IPS-11a (cell line): ENCODE results near the gene TMIGD1.

Source experiments
- H3K4me3 ChIP-seq: one replicate; pipeline ENCODE4 v1.5.1; 2013; ENCODE audit warnings: low read depth, low read length, control low read depth

Gene TMIGD1

DNA sequence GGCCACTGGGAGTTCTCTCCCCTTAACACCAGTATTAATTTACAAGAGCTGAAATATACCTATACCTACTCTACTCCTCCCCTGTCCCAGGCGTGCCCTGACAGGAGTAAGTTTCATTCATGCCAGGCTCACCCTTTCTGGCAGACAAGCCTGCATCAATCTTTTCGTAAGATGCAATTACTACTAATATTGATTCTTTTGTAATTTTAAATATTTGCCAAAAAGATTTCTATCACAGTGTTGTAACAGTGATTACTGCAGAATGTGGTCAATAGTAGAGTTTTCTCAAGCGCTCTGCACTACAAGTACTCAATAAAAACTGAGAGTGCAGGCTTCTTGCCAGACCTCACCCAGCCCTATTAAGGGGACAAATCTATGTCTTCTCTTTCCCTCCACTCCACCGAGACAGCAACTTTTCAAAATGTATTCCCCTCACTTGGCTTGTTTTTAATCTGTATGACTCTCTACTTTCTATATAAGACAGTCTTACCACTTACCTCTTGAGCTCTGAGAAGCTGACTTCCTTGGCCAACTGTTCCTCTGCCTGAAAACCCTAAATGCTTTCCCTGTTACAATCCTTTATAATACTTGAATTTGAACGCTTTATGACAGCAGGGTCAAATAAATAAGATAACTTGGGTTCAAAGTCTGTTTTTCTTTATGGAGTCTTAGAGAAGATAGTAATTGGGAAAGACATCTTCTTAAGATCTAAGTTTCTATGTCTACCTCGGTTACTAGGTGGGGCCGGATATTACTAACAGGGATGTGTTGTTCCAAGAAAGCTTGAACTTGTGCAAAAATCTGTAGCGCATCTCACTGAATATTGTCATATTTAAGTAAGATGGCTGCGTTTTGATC is at the start of gene TMIGD1:
TMIGD1 (minus strand) TSS at position 555 of the 858 bp plus-strand sequence. CDS start 1,924 bp downstream, outside the sequence.
- no peak within 1 kb of the TSS for H3K4me3 ChIP-seq

- no peak overlapping the region for H3K4me3 ChIP-seq
These were observed 48.5 kb upstream of the TMIGD1 start for GRCh38 chr17:30382345-30382744.

DNA sequence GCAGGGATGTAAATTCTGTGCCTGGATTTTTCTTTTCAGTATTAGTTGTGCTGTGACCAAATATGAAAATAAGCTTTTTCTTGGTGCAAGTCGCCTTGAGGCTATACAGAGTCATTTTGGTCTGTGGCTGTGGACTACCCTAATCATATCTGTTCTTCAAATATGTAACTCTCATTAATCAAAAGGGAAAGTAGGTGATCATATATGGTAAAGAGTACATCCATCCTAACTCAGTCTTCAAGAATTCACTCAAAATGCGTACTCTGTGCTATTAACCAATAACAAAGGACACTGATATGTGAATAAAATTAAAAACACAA is 47.4 kb upstream of the TMIGD1 start:
- H3K4me3 ChIP-seq = no peak overlapping the region

- no peak overlapping the region for H3K4me3 ChIP-seq
These were observed 46.9 kb upstream of the TMIGD1 start for GRCh38 chr17:30380643-30381339.

GRCh38 chr17:30379903-30380381 is 46.1 kb upstream of the TMIGD1 start:
- peak overlapping the region; percentile 66 for H3K4me3 ChIP-seq

- H3K4me3 ChIP-seq = peak overlapping the region; percentile 66
These were observed 45.5 kb upstream of the TMIGD1 start for GRCh38 chr17:30379303-30379902.

GRCh38 chr17:30378825-30379302 is 45.0 kb upstream of the TMIGD1 start, which contains the start of gene CPD:
Gene CPD (plus strand): TSS chr17:30378927. CDS start chr17:30378981, 54 bp downstream.
- peak within 1 kb of the TSS; percentile 66 for H3K4me3 ChIP-seq

- peak overlapping the region; percentile 66 for H3K4me3 ChIP-seq
These were observed 44.5 kb upstream of the TMIGD1 start for GRCh38 chr17:30378241-30378824.

DNA sequence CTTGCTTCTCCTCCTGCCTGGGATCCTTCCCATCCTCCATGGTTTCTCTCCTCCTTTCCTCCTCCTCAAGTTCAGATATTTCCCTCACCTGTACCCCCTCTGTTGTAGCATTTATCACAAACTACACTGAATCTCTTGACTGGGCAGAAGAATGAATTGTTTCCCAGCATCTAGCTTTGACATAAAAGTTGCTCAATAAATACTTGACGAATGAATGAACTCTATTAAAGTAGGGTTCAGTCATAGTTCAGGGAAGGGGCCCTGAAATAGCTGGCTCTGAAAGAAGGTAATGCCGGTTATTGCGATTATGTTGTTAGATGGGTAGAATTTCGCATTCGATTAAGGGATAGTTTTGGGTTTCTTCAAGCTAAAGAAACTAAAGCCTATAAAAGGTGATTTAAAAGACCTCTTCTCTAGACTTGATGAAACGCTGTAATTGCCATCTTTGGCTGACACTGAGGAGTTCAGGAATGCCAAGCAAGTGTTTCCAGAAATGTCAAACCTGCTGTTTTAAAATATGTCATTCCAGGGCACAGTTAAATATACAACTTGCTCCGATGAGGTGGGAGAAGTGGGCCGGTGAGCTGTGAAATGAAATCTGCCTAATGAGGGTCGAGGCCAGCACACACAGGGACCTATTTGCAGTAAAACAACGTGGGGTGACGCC is 43.9 kb upstream of the TMIGD1 start:
- no peak overlapping the region for H3K4me3 ChIP-seq

DNA sequence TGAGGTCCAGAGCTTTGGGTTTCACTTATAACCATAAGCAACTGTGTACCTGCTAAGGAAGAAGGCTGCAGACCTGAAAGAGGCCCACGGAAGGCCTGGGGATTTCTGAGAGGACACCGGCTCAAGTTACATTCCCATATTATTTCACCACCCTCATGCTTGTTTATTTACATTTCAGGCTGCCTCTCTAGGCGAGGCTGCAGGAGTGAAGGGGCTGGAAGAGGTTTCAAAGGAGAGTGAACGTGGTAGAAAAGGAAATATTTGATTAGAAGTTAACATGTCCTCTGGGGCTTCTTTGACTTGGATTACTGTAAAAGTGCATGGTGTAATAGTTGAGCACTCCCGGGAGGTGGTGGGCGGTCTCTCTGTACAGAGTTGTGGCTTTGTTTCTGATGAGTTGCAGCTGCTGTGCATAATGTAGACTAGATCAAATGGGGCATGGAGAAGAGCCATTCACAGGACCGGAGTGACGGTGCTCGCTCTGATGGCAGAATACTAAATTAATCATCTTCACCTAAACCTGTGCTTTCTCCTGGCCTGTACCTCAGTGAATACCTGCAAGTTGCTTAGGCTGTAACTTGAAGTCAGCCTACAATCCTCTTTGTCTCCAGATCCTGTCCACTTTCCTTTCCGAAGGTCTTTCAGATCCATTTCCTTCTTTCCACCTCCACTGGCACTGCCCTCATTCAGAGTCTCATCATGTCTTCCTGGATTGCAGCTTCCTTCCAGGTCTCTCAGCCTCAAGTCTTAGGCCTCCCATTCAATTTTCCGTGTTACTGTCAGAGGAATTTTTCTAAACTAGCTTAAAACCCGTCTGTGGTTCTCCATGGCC is 43.0 kb upstream of the TMIGD1 start:
- H3K4me3 ChIP-seq = no peak overlapping the region

DNA sequence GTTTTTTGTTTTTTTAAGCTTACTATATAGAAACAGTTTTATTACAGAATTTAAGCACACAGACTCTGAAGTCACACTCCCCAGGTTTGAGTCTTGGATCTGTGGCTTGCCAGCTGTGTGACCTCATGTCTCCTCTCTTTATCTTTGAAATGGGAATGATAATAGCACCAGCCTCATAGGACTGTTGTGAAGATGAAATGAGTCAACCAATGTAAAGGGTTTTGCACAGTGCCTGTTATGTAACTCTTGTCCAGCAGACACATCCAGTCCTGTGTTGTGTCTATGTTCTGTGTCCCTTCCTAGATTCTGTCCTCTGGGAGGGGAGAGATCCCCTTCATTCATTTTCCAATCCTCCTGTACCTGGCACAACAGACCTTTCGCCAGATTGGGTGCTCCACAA is 41.8 kb upstream of the TMIGD1 start:
- no peak overlapping the region for H3K4me3 ChIP-seq

DNA sequence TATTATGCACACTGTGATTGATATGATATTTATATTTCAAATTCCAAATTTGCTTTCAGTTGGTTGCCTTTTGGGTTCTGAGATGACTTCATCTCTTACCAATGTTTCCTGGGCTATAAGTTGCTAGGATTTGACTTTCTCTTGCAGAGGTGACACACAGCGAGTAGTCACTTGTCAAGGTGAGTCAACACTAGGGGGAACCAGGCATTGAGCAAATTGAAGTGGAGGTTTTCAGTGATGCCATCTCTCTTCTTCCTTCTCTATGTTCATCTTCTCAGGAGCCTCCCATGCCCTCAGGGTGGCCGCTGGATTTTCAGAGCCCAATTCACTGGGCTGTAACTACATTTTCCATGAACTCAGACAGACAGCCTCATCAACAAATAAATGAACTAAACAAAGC is 38.9 kb upstream of the TMIGD1 start:
- H3K4me3 ChIP-seq = no peak overlapping the region

DNA sequence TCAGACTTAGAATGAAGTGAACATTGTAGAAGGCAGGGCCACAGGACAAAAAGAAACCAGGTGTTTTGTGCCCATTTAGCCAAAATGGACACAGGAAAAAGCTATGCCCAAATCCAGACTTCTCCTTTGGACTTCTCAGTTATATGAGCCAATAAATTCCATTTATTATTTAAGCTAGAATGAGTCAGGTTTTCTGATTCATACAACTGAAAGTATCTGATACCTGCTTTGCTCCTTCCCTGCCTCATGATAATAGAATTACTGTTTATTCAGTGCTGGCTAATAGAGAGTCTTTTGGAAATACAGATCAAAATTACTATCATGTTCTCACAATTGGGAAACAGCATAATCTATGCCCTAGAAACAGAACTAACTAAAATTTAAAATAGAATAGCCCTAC is 36.1 kb upstream of the TMIGD1 start:
- no peak overlapping the region for H3K4me3 ChIP-seq

DNA sequence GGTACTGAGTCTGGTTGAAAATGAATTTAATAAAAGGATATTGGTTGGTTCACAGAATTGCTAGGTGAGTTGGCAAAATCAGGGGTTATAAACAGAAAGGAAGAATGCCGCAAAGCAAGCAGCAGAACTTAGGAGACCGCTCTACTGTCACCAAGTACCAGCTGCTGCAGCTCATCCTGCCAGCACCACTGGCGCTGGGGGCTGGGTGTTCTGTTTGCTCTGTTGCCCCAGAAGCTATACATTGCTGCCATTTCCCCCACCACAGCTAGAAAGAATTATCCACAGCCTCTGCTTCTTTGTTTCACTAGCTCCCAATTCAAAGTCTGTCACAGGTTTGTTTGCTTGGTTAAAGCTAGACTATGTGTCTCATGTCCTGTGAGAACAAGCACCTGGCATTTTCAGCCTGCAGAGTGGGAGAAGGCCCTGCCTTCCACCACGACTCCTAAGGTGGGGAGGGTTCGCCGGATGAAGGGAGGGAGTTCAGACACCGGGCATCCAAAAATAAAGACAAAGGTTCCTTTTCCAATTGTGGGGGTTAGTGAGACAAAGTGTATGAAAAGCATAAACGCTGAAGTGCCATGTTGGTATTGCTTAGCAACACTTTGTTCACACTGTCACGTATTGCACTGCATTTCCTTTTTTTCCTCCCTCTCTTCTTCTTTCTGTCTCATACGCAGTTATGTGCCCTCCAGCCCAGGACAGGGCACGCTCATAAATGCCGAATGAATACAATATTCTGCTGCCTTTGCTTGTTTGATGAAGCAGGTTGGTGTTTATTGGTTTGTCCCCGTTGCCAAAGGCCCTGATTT is 35.3 kb upstream of the TMIGD1 start:
- H3K4me3 ChIP-seq = no peak overlapping the region

DNA sequence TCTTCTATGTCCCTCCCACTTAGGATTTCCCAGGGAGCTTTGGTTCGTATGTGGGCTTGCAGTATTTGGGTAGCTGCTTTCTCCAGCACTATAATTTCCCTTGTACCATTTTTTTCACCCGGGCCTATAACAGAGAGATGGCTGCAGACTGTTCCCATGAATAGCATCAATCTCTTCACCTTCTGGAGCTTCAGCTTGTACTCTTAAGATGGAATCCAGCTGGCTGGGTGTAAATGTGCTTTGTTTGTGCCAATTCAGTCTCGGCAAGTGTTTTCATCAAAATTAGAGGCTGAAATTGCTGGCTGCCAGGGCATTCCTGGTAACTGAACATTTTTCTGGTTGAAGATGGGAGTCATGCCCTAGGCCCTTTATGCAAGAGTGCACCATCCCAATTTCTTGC is 32.7 kb upstream of the TMIGD1 start:
- H3K4me3 ChIP-seq = no peak overlapping the region

DNA sequence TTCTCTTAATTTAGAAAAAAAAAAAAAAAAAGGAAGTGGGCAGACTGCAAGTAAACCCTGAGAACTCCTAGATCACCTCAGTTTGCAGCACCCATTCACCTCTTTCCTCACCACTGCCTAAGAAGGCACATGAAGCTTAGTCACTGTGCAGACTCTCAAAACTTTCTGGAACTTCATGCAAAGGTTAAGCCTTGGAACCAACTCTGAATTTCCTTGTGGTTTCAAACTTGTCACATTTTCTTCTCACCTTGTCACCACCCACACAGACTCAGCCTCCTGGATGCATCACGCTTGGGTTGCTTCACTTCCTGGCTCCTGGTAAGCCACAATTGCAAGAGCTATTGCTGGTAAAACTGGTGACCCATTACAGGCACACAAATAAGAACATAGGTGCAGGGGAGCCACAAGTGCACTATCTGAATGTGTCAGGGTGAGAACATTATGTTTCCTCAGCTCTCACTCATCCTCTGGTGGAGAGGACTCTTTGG is 29.9 kb upstream of the TMIGD1 start:
- no peak overlapping the region for H3K4me3 ChIP-seq

DNA sequence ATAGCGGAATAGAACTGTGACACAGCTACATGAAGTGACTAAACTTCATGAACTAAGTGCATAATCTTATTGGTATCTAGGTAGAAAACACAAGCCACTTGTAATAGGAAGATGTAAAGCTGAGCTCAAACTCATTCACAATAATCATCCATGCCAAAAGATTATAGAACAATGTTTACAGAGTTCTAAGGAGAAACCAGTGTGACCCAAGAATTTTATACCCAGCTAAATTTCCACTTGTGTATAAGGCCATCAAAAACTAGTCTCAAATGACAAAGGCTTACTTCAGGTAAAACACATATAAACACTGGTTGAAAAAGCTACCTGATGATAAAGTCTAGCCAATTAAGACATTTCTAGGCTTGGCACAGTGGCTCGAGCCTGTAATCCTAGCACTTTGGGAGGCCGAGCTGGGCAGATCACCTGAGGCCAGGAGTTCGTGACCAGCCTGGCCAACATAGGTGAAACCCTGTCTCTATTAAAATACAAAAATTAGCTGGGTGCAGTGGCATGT is 28.0 kb upstream of the TMIGD1 start:
- H3K4me3 ChIP-seq = no peak overlapping the region

DNA sequence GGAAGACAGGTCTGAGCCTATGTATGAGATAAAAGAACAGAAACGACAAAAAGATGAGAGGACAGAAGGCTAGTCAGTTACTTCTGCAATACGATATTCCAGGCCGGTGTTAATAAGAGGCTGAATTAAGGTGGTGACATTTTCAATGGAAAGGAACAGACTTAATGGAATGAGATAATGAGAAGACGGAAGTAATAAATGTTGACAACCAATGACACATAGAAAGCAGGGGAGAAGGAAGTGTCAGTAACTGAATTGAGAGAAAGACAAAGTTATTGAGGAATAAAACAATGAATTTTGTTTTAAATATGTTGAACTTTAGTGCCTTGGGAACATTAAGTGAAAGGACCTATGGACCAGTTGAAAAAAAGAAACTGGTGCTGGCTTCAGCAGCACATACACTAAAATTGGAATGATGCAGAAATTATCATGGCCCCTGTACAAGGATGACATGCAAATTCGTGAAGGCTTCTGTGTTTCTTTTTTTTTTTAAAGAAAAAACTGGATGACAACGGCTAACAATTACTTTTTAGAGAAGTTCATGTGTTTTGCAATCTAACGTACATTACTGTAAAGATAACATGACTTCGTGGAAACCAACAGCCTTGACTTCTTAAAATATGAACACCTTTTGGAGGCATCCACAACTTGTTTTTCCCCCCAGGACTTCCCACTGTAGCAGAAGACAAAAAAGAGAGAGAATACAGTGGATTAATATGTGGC is 26.4 kb upstream of the TMIGD1 start:
- no peak overlapping the region for H3K4me3 ChIP-seq
